SU-DHL-6 (cell line): ENCODE data around the gene ALG11.

ENCODE experiments used
- CTCF ChIP-seq: fragments of 200-600 bp; sonication (generic); IDR thresholded peaks from one replicate; pipeline ENCODE4 v1.5.1; 2017; ENCODE audit warnings: antibody characterized with exemption, mild to moderate bottlenecking, low read length, moderate library complexity; ENCODE audit not compliant: insufficient read depth, poor library complexity, severe bottlenecking
- EZH2phosphoT487 ChIP-seq: fragments of 200-600 bp; sonication (generic), shearing (Covaris generic); conservative IDR thresholded peaks from 2 replicates; pipeline ENCODE4 v1.6.1; 2018; ENCODE audit warnings: mild to moderate bottlenecking, antibody characterized with exemption, low read length, moderate library complexity, mixed read lengths

GRCh38 chr13:51976890-51977289 is 35.3 kb upstream of the ALG11 start:
- TF ChIP-seq CTCF (no peak), EZH2phosphoT487 (no peak)
